Choroid plexus epithelial cell (primary cell): ENCODE data around the gene CRB2.

Source experiments
- DNase-seq: peaks from one replicate; pipeline ENCODE4 v3.0.0-alpha.2; 2010; ENCODE audit warnings: low read depth
- H3K4me3 ChIP-seq: 2 replicates; pipeline ENCODE4 v1.5.1; 2011; ENCODE audit warnings: low read depth, mild to moderate bottlenecking, control low read depth, low read length, moderate library complexity
- TF ChIP-seq, protein P1 (sequence below): conservative IDR thresholded peaks from 2 replicates; pipeline ENCODE4 v1.5.1; 2011; ENCODE audit warnings: low read depth, mild to moderate bottlenecking, control low read depth, inconsistent platforms, low read length, moderate library complexity

CRB2 gene

DNA sequence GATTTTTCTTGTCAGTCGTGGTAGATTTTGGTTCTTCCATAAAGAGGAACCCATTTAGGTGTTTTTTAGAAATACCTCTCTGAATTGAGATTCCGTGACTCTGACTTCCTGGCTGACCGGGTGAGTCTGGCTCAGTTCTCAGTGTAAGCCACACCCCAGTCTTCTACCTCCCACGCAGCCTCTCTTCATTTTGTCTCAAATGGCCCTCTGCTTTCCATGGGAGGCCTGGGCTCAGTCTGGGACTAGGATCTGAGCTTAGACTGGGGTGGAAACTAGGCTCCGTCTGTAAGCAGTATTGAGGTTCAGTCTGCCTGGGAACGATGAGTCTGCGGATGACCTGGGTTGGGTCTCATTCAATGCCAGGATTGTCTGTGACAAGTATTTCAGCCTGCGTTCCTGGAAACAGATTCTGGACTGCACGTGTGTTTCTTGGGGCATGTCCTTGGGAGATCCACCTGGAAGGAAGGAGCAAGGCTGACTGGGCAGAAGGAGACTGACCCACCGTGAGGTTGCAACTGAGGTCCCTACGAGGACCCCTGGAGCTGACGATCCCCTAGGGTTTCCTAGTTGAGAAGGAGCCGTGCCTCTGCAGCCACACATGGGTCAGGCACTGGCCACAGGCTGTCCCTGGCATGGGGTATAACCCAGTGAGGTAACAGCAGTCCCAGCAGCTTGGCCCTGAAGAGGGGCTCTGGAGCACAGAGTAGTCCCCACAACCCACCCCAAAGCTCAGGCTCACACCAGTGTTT, 12.4 kb upstream of the CRB2 start:
- no peak overlapping the region for H3K4me3 ChIP-seq
- DNase-seq = no peak
- TF ChIP-seq, protein P1, sequence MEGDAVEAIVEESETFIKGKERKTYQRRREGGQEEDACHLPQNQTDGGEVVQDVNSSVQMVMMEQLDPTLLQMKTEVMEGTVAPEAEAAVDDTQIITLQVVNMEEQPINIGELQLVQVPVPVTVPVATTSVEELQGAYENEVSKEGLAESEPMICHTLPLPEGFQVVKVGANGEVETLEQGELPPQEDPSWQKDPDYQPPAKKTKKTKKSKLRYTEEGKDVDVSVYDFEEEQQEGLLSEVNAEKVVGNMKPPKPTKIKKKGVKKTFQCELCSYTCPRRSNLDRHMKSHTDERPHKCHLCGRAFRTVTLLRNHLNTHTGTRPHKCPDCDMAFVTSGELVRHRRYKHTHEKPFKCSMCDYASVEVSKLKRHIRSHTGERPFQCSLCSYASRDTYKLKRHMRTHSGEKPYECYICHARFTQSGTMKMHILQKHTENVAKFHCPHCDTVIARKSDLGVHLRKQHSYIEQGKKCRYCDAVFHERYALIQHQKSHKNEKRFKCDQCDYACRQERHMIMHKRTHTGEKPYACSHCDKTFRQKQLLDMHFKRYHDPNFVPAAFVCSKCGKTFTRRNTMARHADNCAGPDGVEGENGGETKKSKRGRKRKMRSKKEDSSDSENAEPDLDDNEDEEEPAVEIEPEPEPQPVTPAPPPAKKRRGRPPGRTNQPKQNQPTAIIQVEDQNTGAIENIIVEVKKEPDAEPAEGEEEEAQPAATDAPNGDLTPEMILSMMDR = no peak

DNA sequence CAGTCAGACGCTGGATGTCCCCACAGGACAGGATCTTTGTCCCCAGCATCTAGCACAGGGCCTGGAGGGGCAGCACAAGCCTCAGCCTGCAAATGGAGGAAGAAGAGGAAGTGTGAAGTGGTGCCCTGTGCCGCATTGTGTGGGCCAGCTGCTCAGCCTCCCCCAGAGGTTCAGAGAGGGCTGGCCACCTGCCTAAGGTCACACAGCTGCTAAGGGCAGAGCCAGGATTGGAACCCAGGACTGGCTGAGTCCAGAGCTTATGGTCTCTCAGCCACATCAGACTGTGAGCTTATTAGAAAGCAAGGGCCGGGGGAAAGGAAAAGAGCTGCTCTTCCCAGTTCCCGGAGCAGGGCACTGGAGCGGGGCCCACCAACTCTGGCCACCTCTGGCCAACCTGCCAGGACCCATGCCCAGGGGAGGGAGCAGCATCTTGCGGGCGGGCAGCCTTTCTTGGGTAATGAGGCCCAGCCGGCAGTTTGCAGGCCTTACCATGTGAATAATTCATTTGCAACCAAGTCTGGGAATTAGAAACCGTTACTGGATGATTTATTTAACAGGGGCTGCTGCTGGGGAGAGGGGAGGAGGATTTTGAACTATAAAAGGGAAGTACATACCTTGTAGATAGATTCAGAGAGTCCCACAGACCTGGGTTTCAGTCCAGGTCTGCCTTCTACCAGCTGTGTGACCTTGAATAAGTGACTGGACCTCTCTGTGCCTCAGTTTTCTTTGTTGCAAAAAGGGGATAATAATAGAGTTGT, 11.6 kb upstream of the CRB2 start:
- no peak for DNase-seq
- TF ChIP-seq, protein P1 = no peak

DNA sequence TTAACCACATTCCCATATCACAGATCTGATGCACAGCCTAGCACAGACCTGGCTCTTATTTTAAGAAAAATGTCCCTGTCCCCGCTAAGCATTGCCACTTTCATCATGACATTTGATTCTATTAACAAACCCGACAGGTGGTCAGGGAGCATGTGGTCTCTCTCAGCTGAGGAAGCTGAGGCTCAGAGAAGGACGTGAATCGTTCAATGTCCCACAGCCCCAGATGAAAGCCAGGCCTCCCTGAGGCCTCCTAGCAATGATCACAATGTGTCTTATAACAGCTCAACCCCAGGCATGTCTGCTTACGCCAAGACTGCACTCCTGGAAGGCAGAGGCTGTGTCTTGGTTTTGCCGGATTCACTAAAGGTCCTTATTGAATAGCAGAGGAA, 10.4 kb upstream of the CRB2 start:
- no peak overlapping the region for H3K4me3 ChIP-seq
- TF ChIP-seq, protein P1 = no peak
- no peak for DNase-seq

More for the DNA sequence above, 11.6 kb upstream of the CRB2 start:
- H3K4me3 ChIP-seq = no peak overlapping the region

DNA sequence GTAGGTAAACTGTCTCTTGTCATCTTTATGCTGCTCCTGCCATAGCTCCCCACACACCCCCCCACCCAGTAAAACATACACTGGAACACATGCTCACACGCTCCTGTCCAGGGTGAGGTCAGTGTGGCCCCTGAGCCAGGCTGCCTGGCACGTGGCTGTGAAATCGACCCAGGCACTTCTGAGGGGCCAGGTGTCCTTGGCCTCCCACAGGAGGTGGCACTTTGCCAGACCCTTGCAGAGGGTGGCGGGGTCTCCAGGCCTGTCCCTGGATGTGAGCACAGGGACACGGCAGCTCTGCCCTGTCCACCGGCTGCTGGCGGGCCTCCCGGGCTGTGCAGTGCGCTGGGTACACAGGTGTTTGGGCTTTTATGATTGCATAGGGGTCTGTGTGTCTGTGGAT, 10.0 kb upstream of the CRB2 start:
- H3K4me3 ChIP-seq = no peak overlapping the region
- no peak for DNase-seq
- TF ChIP-seq, protein P1 = no peak

DNA sequence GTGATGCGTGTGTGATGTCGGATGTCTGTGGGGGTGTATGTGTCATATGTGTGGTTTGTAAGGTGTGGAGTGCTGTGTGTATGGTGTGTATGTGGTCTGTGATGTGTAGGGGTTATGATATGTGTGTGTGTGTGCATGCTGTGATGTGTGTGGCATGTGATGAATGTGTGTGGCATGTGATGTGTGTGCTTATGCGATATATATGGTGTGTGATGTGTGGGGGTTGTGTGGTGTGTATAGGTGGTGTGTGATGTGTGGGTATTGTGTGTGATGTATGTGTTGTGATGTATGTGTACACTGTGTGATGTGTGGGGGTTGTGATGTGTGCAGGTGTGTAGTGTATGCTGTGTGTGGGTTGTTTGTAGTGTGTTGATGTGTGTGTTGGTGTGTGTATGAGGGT, 9.2 kb upstream of the CRB2 start:
- DNase-seq = no peak
- TF ChIP-seq, protein P1 = no peak

DNA sequence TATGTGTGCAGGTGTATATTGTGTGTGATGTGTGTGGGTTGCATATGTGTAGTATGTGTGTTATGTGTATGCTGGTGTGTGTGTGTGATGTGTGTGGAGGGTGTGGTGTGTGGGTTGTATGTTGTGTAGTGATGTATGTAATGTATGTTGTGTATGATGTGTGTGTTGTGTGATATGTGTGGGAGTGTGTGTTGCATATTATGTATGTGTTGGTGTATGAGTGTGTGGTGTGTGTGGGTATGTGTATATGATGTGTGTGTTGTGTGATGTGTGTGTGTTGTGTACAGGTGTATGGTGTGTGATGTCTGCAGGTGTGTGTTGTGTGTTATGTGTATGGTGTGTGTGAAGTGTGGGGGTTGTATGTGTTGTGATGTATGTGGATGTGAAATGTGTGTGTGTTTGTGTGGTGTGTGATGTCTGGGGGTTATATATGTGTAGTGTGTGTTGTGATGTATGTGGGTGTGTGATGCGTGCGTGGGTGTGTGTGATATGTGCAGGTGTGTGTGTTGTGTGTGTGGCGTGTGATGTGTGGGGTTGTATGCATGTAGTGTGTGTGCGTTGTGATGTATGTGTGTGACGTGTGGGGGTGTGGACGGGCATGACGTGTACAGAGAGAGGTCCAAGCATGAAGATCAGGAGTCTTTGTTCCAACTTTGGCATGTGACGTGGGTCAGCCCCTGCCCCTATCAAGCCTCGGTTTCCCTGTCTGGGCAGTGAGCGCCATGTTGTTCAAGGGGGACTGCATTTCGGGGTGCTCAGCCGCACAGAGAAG, 8.5 kb upstream of the CRB2 start:
- no peak overlapping the region for H3K4me3 ChIP-seq
- DNase-seq = no peak
- TF ChIP-seq, protein P1 = no peak

More for the DNA sequence above, 9.2 kb upstream of the CRB2 start:
- no peak overlapping the region for H3K4me3 ChIP-seq
